Colonic mucosa (tissue), 4 donors: Measurements from ENCODE around the gene AKAP17A. TPM values are rescaled to one million over a fixed set of nuclear protein-coding genes. Genes with fewer than 3 reads are reported as not detected.
A peak's percentile ranks its signal among the peaks of the same experiment; 100 is the strongest.
"Not testable (repeated sequence)": the region's sequence is repeated elsewhere in the genome, so short reads cannot be mapped to it uniquely, and the experiment has no call there.

Source experiments
- DNase-seq: peaks from one replicate; pipeline ENCODE4 v3.0.0-alpha.2; 2020
- H3K27ac ChIP-seq: fragments of 200-600 bp; one replicate; pipeline ENCODE4 v1.8.0; 2021
- H3K27me3 ChIP-seq: fragments of 200-600 bp; one replicate; pipeline ENCODE4 v1.8.0; 2021
- H3K36me3 ChIP-seq: fragments of 200-600 bp; one replicate; pipeline ENCODE4 v1.8.0; 2021
- H3K4me1 ChIP-seq: fragments of 200-600 bp; one replicate; pipeline ENCODE4 v1.8.0; 2021; ENCODE audit warnings: mild to moderate bottlenecking
- H3K4me3 ChIP-seq: fragments of 200-600 bp; one replicate; pipeline ENCODE4 v1.8.0; 2021
- H3K9ac ChIP-seq, 2 donors: one replicate each; pipeline ENCODE4 v1.7.0; 2013; ENCODE audit warnings: control low read depth in 2 of 2, low read depth in 2 of 2, low read length in 2 of 2
- H3K9me3 ChIP-seq: fragments of 200-600 bp; one replicate; pipeline ENCODE4 v1.8.0; 2021
- CTCF ChIP-seq: fragments of 200-600 bp; IDR thresholded peaks from one replicate; pipeline ENCODE4 v1.8.0; 2022; ENCODE audit warnings: antibody characterized with exemption, mild to moderate bottlenecking
- intact Hi-C: fragments of 100-400 bp; cut with DNase I; formaldehyde crosslinking; loops from one replicate; pipeline ENCODE4 v1.14.1; 2022
- total RNA-seq, 2 donors: library from RNA; stranded (reverse); fragmentation: NEBNext Ultra II Directional in 1 of 2; extraction: Animal tissue kit (Norgen Biotek cat#: 25700) in 1 of 2; gene quantifications; one replicate each; pipeline ENCODE4 v1.2.1, GENCODE V29; 2021
- donor health status: healthy.
- donor health status: DM: no; HTN: no; CAD: no.
- donor health status: DM: no; HTN: no; CAD: no.

AKAP17A gene
- total RNA-seq, 2 donors from 2014 or later = 42.4 to 44.6 TPM

- H3K27ac ChIP-seq = no peak overlapping the region
- no peak for DNase-seq
Measured at GRCh38 chrX:1564750-1565683, 26.4 kb upstream of the AKAP17A start.

GRCh38 chrX:1574181-1574580 is 17.2 kb upstream of the AKAP17A start:
- peak; percentile 3 for DNase-seq
- H3K27me3 ChIP-seq, H3K36me3 ChIP-seq, H3K4me1 ChIP-seq, intact Hi-C loops, H3K9me3 ChIP-seq, H3K27ac ChIP-seq, H3K9ac ChIP-seq, H3K4me3 ChIP-seq: not testable (repeated sequence)

More at GRCh38 chrX:1564750-1565683, 26.4 kb upstream of the AKAP17A start:
- Histone ChIP-seq H3K9ac (no peak overlapping the region), H3K9me3 (no peaks in the 10 kb centered on the region), H3K36me3 (no peaks in the 10 kb centered on the region), H3K4me3 (no peak overlapping the region), H3K27me3 (no peaks in the 10 kb centered on the region), H3K4me1 (no peaks in the 10 kb centered on the region)
- intact Hi-C loops = no loop called here
- no peak for TF ChIP-seq CTCF

- DNase-seq = no peak
- no peak overlapping the region for H3K27ac ChIP-seq
- no peaks in the 10 kb centered on the region for H3K27me3 ChIP-seq
- no peaks in the 10 kb centered on the region for H3K4me1 ChIP-seq
- H3K4me3 ChIP-seq = no peak overlapping the region
- H3K9me3 ChIP-seq = no peaks in the 10 kb centered on the region
- TF ChIP-seq CTCF = no peak
- intact Hi-C loops = loop anchor here (5.0 kb wide), 1 partner anchor 109 kb away; no protein-coding TSS in a partner anchor
- no peak overlapping the region for H3K9ac ChIP-seq
- H3K36me3 ChIP-seq = no peaks in the 10 kb centered on the region
Measured at GRCh38 chrX:1576201-1576992, 15.0 kb upstream of the AKAP17A start.

GRCh38 chrX:1577845-1578244 is 13.6 kb upstream of the AKAP17A start:
- Histone ChIP-seq H3K27ac (no peak overlapping the region), H3K9ac (no peak overlapping the region), H3K36me3 (no peaks in the 10 kb centered on the region), H3K4me3 (no peak overlapping the region), H3K27me3 (no peaks in the 10 kb centered on the region), H3K4me1 (no peaks in the 10 kb centered on the region), H3K9me3 (no peaks in the 10 kb centered on the region)
- no peak for DNase-seq
- no peak for TF ChIP-seq CTCF
- intact Hi-C loops = loop anchor here (5.0 kb wide), 1 partner anchor 111 kb away; no protein-coding TSS in a partner anchor

GRCh38 chrX:1578511-1579173 is 12.8 kb upstream of the AKAP17A start:
- H3K27me3 ChIP-seq = no peaks in the 10 kb centered on the region
- H3K27ac ChIP-seq = no peak overlapping the region
- no peaks in the 10 kb centered on the region for H3K9me3 ChIP-seq
- no peak for DNase-seq
- no peaks in the 10 kb centered on the region for H3K36me3 ChIP-seq
- no peak overlapping the region for H3K9ac ChIP-seq
- H3K4me1 ChIP-seq = no peaks in the 10 kb centered on the region
- H3K4me3 ChIP-seq = no peak overlapping the region
- no peak for TF ChIP-seq CTCF
- intact Hi-C loops = loop anchor here (5.0 kb wide), 1 partner anchor 111 kb away; no protein-coding TSS in a partner anchor
